GM18951 (cell line): Measurements from ENCODE around the gene NHSL1.

Experiments used
- POLR2A ChIP-seq: IDR thresholded peaks from 4 replicates; pipeline ENCODE4 v1.6.1; 2011; ENCODE audit warnings: mild to moderate bottlenecking; ENCODE audit not compliant: insufficient read length, insufficient read depth; ENCODE audit errors: extremely low read depth
- in situ Hi-C: fragments of 300-500 bp; cut with MboI; formaldehyde crosslinking; loops from one replicate; pipeline ENCODE4 v1.12.0; 2022; ENCODE audit warnings: low sequenced_read_pairs, mixed read lengths, inconsistent platforms; ENCODE audit not compliant: unreplicated experiment

The NHSL1 gene

GRCh38 chr6:138500045-138500665 lies 861 bp upstream of the NHSL1 start:
- in situ Hi-C loops = no loop called here
- TF ChIP-seq POLR2A = no peak

GRCh38 chr6:138498629-138499302 lies 528 bp downstream of the NHSL1 start:
- in situ Hi-C loops = no loop called here

GRCh38 chr6:138497286-138497685 lies 2.0 kb downstream of the NHSL1 start:
- no peak for TF ChIP-seq POLR2A
- in situ Hi-C loops = no loop called here

More at GRCh38 chr6:138498629-138499302, 528 bp downstream of the NHSL1 start:
- no peak for TF ChIP-seq POLR2A

- TF ChIP-seq POLR2A = no peak
- in situ Hi-C loops = no loop called here
These were observed 5.0 kb downstream of the NHSL1 start for GRCh38 chr6:138494312-138494711.

GRCh38 chr6:138493413-138493812 lies 5.9 kb downstream of the NHSL1 start:
- TF ChIP-seq POLR2A = no peak
- in situ Hi-C loops = no loop called here

- in situ Hi-C loops = no loop called here
- TF ChIP-seq POLR2A = no peak
These were observed 6.4 kb downstream of the NHSL1 start for GRCh38 chr6:138492871-138493270.

- no peak for TF ChIP-seq POLR2A
- in situ Hi-C loops = no loop called here
These were observed 7.2 kb downstream of the NHSL1 start for GRCh38 chr6:138492113-138492512.

GRCh38 chr6:138491017-138491416 lies 8.3 kb downstream of the NHSL1 start:
- TF ChIP-seq POLR2A = no peak
- in situ Hi-C loops = no loop called here

- in situ Hi-C loops = no loop called here
- TF ChIP-seq POLR2A = no peak
These were observed 9.4 kb downstream of the NHSL1 start for GRCh38 chr6:138489846-138490245.

GRCh38 chr6:138487102-138487604 lies 12.1 kb downstream of the NHSL1 start:
- TF ChIP-seq POLR2A = no peak
- in situ Hi-C loops = no loop called here

GRCh38 chr6:138486249-138487101 lies 12.8 kb downstream of the NHSL1 start:
- no peak for TF ChIP-seq POLR2A
- in situ Hi-C loops = no loop called here

GRCh38 chr6:138485586-138486248 lies 13.6 kb downstream of the NHSL1 start:
- in situ Hi-C loops = no loop called here
- no peak for TF ChIP-seq POLR2A

GRCh38 chr6:138485005-138485545 lies 14.2 kb downstream of the NHSL1 start:
- in situ Hi-C loops = no loop called here
- TF ChIP-seq POLR2A = no peak
